DOHH2 (cell line): ENCODE data around the gene ASPDH.

Experiments
- H3F3A ChIP-seq: fragments of 200-600 bp; sonication (generic), shearing (Covaris generic); 2 replicates; pipeline ENCODE4 v1.6.0; 2016; ENCODE audit warnings: antibody characterized with exemption, mild to moderate bottlenecking; ENCODE audit not compliant: control insufficient read depth, insufficient read depth
- H3K27ac ChIP-seq: fragments of 200-600 bp; sonication (generic); 2 replicates; pipeline ENCODE4 v1.5.1; 2014; ENCODE audit warnings: low read depth, mild to moderate bottlenecking, low read length, moderate library complexity
- H3K27me3 ChIP-seq: fragments of 200-600 bp; sonication (generic); 2 replicates; pipeline ENCODE4 v1.6.1; 2014; ENCODE audit warnings: mild to moderate bottlenecking, low read length, mixed read lengths; ENCODE audit not compliant: control insufficient read depth
- H3K36me3 ChIP-seq: fragments of 200-600 bp; sonication (generic); 2 replicates; pipeline ENCODE4 v1.6.1; 2014; ENCODE audit warnings: mild to moderate bottlenecking, low read length, moderate library complexity, mixed read lengths; ENCODE audit not compliant: control insufficient read depth
- H3K4me1 ChIP-seq: fragments of 200-600 bp; sonication (generic); 2 replicates; pipeline ENCODE4 v1.6.1; 2014; ENCODE audit warnings: mild to moderate bottlenecking, low read length, mixed read lengths; ENCODE audit not compliant: control insufficient read depth
- H3K4me2 ChIP-seq: fragments of 200-600 bp; sonication (generic); 2 replicates; pipeline ENCODE4 v1.6.0; 2014; ENCODE audit warnings: mild to moderate bottlenecking, low read length, moderate library complexity
- H3K4me3 ChIP-seq: fragments of 200-600 bp; sonication (generic); 2 replicates; pipeline ENCODE4 v1.5.1; 2014; ENCODE audit warnings: mild to moderate bottlenecking, low read length, mixed read lengths
- H3K79me2 ChIP-seq: fragments of 200-600 bp; sonication (generic); 2 replicates; pipeline ENCODE4 v1.6.1; 2014; ENCODE audit warnings: mild to moderate bottlenecking, low read length, mixed read lengths; ENCODE audit not compliant: control insufficient read depth
- H3K9me2 ChIP-seq: fragments of 200-600 bp; sonication (generic); replicated peaks from 2 replicates; pipeline ENCODE4 v1.6.1; 2014; ENCODE audit warnings: mild to moderate bottlenecking, low read length, mixed read lengths; ENCODE audit not compliant: control insufficient read depth
- H3K9me3 ChIP-seq: fragments of 200-600 bp; sonication (generic); 2 replicates; pipeline ENCODE4 v1.6.1; 2014; ENCODE audit warnings: antibody characterized with exemption, low read length, mixed read lengths; ENCODE audit not compliant: control insufficient read depth, insufficient read depth
- H4K20me1 ChIP-seq: fragments of 200-600 bp; sonication (generic); 2 replicates; pipeline ENCODE4 v1.6.0; 2014; ENCODE audit warnings: low read depth, mild to moderate bottlenecking, antibody characterized with exemption, low read length, moderate library complexity; ENCODE audit not compliant: control insufficient read depth, insufficient read depth
- EZH2phosphoT487 ChIP-seq: fragments of 200-600 bp; sonication (generic); IDR thresholded peaks from 2 replicates; pipeline ENCODE4 v1.6.1; 2017; ENCODE audit warnings: borderline replicate concordance, mild to moderate bottlenecking, antibody characterized with exemption, low read length, moderate library complexity, mixed read lengths
- TF ChIP-seq, protein P1 (sequence below): fragments of 200-600 bp; sonication (generic); IDR thresholded peaks from one replicate; pipeline ENCODE4 v1.5.1; 2014; ENCODE audit warnings: antibody characterized with exemption, mild to moderate bottlenecking, low read depth, low read length; ENCODE audit not compliant: poor library complexity, severe bottlenecking

The ASPDH gene

DNA sequence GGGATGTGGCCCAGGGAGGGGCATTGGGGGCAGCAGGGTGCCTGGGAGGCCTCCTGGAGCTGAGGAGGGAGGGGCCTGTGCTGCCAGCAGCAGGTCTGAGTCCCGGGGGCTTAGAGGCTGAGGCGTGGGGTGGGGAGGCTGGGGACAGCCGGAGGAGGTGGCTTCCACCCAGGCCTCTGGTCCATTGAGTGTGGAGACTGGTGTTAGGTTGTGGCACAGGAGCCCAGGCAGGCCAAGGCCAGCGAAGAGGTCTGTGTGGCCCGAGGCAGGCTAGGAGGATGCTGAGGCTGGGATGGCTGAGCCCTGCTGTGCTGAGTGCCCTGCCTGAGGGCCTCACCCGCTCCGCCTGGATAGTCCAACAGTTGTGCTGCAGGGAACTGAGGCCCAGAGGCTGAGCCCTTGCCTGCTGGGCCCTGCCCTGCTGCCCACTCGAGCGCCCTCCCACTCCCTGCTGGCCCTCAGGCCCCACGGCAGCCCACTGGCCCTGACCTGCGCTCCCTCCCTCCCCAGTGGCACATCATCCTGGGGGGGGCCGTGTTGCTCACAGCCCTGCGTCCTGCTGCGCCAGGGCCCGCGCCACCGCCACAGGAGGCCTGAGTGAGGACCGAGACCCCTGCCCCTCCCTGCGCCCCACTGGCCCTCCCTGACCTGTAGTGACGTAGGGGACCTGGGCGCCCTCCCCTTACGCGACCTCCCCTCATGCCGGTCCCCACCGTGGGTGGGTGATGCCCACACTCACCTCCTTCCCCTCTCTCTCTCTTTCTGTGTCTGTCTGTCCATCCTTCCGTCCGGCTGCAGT, 32.2 kb downstream of the ASPDH start:
- Histone ChIP-seq H4K20me1 (peaks cover 11% of the 10 kb centered on the region), H3K27ac (no peak overlapping the region), H3F3A (no peaks in the 10 kb centered on the region), H3K9me2 (no peaks in the 10 kb centered on the region), H3K36me3 (peaks cover 70% of the 10 kb centered on the region), H3K27me3 (no peaks in the 10 kb centered on the region), H3K4me3 (no peak overlapping the region), H3K79me2 (peaks cover 37% of the 10 kb centered on the region), H3K4me2 (no peak overlapping the region), H3K9me3 (peaks cover 11% of the 10 kb centered on the region; the same call in 1 of the 2 replicates), H3K4me1 (peaks cover 10% of the 10 kb centered on the region)
- no peak for TF ChIP-seq EZH2phosphoT487

DNA sequence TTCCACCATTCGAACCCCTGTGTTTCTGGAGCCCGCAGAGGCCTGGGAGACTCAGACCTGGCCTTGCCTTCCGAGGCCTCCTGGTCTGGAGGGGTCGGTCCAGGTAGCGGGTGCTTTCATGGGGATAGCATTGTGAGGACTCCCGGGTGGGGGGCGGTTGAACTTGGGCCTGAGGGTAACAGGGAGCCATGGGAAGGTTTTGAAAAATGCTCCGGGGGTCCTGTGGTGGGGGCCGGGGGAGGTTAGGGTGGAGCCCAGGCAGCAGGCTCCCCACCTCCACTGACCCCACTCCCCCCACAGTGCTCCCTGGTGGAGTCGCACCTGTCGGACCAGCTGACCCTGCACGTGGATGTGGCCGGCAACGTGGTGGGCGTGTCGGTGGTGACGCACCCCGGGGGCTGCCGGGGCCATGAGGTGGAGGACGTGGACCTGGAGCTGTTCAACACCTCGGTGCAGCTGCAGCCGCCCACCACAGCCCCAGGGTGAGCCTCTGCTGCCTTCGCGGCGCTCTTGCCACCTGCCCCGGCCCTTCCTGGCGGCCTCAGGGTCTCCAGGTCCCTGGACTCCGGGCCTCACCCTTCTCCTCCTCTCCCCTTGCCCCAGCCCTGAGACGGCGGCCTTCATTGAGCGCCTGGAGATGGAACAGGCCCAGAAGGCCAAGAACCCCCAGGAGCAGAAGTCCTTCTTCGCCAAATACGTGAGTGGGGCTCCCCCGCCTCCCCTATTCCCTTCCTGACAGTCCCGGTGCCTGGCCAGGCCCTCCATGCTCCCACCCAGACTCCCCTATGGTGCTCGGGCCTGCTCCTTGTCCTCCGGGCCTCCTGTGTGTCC, 33.2 kb downstream of the ASPDH start:
- Histone ChIP-seq H3K36me3 (peaks cover 70% of the 10 kb centered on the region), H3K27ac (no peak overlapping the region), H3K9me2 (no peaks in the 10 kb centered on the region), H3K4me1 (peaks cover 10% of the 10 kb centered on the region), H4K20me1 (peaks cover 11% of the 10 kb centered on the region), H3K4me2 (no peak overlapping the region), H3K27me3 (no peaks in the 10 kb centered on the region), H3K79me2 (peaks cover 40% of the 10 kb centered on the region), H3K4me3 (no peak overlapping the region), H3F3A (no peaks in the 10 kb centered on the region), H3K9me3 (peaks cover 5% of the 10 kb centered on the region; the same call in 1 of the 2 replicates)
- TF ChIP-seq EZH2phosphoT487 = no peak
- TF ChIP-seq, protein P1, sequence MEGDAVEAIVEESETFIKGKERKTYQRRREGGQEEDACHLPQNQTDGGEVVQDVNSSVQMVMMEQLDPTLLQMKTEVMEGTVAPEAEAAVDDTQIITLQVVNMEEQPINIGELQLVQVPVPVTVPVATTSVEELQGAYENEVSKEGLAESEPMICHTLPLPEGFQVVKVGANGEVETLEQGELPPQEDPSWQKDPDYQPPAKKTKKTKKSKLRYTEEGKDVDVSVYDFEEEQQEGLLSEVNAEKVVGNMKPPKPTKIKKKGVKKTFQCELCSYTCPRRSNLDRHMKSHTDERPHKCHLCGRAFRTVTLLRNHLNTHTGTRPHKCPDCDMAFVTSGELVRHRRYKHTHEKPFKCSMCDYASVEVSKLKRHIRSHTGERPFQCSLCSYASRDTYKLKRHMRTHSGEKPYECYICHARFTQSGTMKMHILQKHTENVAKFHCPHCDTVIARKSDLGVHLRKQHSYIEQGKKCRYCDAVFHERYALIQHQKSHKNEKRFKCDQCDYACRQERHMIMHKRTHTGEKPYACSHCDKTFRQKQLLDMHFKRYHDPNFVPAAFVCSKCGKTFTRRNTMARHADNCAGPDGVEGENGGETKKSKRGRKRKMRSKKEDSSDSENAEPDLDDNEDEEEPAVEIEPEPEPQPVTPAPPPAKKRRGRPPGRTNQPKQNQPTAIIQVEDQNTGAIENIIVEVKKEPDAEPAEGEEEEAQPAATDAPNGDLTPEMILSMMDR = no peak

- peaks cover 10% of the 10 kb centered on the region for H3K4me1 ChIP-seq
- no peak overlapping the region for H3K4me3 ChIP-seq
- no peaks in the 10 kb centered on the region for H3F3A ChIP-seq
- no peak overlapping the region for H3K4me2 ChIP-seq
- no peak overlapping the region for H3K27ac ChIP-seq
- H4K20me1 ChIP-seq = peaks cover 11% of the 10 kb centered on the region
- peaks cover 40% of the 10 kb centered on the region for H3K79me2 ChIP-seq
- peaks cover 64% of the 10 kb centered on the region for H3K36me3 ChIP-seq
- H3K9me2 ChIP-seq = no peaks in the 10 kb centered on the region
- no peaks in the 10 kb centered on the region for H3K27me3 ChIP-seq
- peaks cover 5% of the 10 kb centered on the region; the same call in 1 of the 2 replicates for H3K9me3 ChIP-seq
- TF ChIP-seq, protein P1 = no peak
- TF ChIP-seq EZH2phosphoT487 = no peak
Observed at GRCh38 chr19:50479761-50480251, 33.9 kb downstream of the ASPDH start.
